Stimulated activated CD4-positive, alpha-beta T cell treated with anti-CD3 and anti-CD28 coated beads, Interleukin-15, amount 100 ng/mL, for 24 hours (primary cell): ENCODE data around the gene HCST.
A peak's percentile ranks its signal among the peaks of the same experiment; 100 is the strongest.

Experiments used
- DNase-seq: peaks from one replicate; pipeline ENCODE4 v3.0.0-alpha.2; 2020

The HCST gene

DNA sequence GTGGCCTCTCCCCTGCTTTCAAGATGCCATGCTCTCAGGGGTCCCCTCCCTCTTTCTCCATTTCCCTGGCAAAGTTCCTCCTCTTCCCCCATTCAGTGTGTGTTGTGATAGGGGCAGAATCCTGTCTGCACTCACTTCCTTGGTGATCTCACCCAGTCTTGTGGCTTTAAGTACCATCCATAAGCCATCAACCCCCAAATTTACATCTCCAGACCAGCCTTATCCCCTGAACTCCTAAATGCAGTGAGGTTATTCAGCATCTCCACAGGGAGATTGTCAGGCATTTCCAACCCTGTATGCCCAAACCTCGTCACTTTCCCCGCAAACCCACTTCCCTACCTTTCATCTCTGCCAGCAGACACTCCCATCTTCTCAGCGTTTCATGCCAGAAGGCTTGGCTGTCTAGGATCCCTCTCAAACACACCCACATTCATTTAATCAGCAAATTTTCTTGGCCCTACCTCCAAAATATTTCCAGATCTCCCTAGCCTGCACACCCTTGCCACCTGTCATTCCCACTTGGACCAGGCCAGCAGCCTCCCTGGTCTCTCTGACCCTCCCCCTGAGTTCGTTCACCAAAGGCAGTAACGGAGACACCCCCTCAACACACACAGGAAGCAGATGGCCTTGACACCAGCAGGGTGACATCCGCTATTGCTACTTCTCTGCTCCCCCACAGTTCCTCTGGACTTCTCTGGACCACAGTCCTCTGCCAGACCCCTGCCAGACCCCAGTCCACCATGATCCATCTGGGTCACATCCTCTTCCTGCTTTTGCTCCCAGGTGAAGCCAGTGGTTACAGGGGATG, at the start of gene HCST:
HCST (plus strand) TSS at position 676 of the 808 bp plus-strand sequence; CDS start at position 741, 65 bp downstream.
- peak; percentile 48 for DNase-seq

GRCh38 chr19:35853038-35853756, 49.1 kb upstream of the HCST start:
- no peak for DNase-seq

DNA sequence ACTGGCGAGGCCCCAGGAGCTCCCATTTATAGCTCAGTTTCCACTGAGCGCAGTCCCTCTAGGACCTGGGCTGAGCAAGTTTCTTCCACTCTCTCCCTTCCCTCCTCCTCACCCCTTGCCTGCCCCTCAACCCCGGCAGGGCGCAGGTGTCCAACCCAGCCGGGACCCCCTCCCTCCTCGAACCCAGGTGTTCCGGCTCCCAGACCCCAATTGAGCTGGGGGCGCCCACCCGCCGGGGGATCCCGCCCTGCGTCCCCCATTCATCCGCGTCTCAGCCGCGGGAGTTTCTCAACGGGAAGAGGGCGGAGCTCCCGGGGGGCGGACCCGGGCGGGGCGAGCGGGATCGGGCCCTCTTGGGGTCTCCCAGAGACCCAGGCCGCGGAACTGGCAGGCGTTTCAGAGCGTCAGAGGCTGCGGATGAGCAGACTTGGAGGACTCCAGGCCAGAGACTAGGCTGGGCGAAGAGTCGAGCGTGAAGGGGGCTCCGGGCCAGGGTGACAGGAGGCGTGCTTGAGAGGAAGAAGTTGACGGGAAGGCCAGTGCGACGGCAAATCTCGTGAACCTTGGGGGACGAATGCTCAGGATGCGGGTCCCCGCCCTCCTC, 45.7 kb upstream of the HCST start, which contains the start of gene KIRREL2:
KIRREL2 (plus strand) TSS at position 366 of the 604 bp plus-strand sequence; CDS start at position 575, 209 bp downstream.
- DNase-seq = peak; percentile 55

- no peak for DNase-seq
These were observed 44.0 kb upstream of the HCST start for GRCh38 chr19:35858311-35858710.

GRCh38 chr19:35859414-35859813, 42.9 kb upstream of the HCST start:
- DNase-seq = no peak

DNA sequence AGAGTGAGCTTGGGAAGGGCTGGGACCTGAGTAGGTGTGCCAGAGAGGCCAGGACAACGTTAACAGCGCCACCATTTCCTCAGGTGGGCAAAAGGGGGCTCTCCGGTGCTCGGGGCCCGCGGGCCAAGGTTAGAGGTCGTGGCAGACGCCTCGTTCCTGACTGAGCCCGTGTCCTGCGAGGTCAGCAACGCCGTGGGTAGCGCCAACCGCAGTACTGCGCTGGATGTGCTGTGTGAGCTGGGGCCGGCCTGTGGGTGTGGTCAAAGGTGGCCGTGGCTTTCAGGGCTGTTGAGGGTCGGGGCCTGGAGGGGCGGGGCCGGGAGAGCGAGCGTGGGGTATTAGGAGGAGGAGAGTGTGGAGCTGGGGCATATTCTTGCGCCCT, 41.9 kb upstream of the HCST start:
- no peak for DNase-seq

DNA sequence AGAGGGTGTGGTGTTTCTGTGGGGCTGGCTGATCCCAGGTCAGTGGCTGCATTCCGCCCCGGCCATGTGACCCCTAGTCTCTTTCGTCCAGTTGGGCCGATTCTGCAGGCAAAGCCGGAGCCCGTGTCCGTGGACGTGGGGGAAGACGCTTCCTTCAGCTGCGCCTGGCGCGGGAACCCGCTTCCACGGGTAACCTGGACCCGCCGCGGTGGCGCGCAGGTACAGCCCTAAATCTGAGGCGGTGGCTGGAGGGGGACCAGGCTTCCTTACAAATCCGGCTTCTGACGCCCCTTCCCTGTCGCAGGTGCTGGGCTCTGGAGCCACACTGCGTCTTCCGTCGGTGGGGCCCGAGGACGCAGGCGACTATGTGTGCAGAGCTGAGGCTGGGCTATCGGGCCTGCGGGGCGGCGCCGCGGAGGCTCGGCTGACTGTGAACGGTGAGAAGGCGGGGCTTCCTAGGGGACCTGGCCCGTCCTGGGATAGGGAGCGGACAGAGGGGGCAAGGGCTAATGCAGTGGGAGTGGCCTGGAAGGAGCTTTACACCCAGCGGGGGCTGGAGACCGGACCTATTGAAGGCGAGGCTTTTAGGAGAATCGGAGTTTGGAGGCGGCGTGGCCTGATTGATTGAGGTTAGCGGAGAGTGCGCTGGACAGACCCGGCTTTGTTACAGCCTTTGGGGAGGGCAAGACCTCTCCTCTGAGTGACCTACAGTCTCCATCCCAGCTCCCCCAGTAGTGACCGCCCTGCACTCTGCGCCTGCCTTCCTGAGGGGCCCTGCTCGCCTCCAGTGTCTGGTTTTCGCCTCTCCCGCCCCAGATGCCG, 41.3 kb upstream of the HCST start:
- peak; percentile 29 for DNase-seq

GRCh38 chr19:35861640-35862160, 40.6 kb upstream of the HCST start:
- DNase-seq = no peak

- no peak for DNase-seq
These were observed 39.8 kb upstream of the HCST start for GRCh38 chr19:35862528-35862927.

GRCh38 chr19:35863018-35863417, 39.3 kb upstream of the HCST start:
- no peak for DNase-seq

GRCh38 chr19:35868172-35868822, 34.0 kb upstream of the HCST start, which contains the start of gene APLP1:
APLP1 (plus strand) TSS chr19:35868574; CDS start chr19:35868637, 63 bp downstream.
- DNase-seq = peak; percentile 85

- DNase-seq = no peak
These were observed 33.5 kb upstream of the HCST start for GRCh38 chr19:35868823-35869326.

- peak; percentile 93 for DNase-seq
These were observed 32.8 kb upstream of the HCST start for GRCh38 chr19:35869327-35870123.

DNA sequence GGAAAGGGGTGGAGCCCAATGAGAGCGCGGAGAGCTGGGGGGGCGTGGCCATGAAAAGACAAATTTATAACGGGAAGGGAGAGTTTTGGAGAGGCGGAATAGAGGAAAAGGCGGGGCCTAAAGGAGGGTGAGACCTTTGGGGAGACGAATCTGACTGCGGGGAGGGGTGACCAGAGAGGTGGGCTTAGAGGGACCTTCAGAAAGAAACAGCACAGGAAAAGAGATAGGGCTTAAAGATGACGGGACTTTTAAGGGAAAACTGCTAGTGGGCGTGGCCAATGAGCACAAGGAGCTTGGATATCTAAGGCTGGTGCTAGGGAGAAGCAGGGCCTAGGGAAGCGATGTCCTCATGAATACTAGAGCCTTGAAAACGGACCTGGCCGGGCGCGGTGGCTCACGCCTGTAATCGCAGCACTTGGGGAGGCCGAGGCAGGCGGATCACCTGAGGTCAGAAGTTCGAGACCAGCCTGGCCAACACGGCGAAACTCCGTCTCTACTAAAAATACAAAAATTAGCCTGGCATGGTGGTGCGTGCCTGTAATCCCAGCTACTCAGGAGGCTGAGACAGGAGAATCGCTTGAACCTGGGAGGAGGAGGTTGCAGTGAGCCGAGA, 32.1 kb upstream of the HCST start:
- DNase-seq = peak; percentile 77

- no peak for DNase-seq
These were observed 31.5 kb upstream of the HCST start for GRCh38 chr19:35870798-35871197.

GRCh38 chr19:35871611-35872010, 30.7 kb upstream of the HCST start:
- DNase-seq = no peak

DNA sequence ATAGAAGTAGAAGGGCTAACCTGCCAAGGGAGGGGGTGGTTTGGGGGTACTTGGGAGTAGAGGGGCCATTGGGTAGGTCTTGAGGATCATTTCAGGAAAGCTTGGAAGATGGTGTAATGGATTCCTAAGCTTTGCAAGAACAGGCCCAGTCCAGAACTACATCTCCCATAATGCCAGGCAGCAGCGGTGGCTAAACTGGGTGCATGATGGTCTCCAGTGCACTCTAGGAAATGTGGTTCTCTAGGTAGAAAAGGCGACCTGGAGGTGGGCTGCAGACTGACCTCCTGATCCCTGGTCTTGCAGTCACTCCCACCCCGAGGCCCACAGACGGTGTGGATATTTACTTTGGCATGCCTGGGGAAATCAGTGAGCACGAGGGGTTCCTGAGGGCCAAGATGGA, 30.1 kb upstream of the HCST start:
- no peak for DNase-seq

DNA sequence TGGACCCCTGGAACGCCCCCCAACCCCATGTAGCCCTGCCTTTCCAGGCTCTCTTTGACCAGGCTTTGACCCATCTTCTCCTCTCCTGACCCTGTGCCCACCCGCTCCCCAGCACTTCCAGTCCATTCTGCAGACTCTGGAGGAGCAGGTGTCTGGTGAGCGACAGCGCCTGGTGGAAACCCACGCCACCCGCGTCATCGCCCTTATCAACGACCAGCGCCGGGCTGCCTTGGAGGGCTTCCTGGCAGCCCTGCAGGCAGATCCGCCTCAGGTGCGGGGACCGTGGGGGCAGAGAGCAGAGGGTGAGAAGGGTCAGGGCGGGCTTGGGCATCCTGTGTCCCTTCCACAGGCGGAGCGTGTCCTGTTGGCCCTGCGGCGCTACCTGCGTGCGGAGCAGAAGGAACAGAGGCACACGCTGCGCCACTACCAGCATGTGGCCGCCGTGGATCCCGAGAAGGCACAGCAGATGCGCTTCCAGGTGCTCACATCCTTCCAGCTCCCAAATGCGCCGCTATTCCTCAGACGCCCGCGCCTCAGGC, 27.9 kb upstream of the HCST start:
- no peak for DNase-seq

- DNase-seq = no peak
These were observed 23.3 kb upstream of the HCST start for GRCh38 chr19:35879068-35879467.

GRCh38 chr19:35879770-35880317, 22.5 kb upstream of the HCST start:
- peak; percentile 91 for DNase-seq
